Measurements from ENCODE around the gene RXRA. TPM values are rescaled to one million over a fixed set of nuclear protein-coding genes. Genes with fewer than 3 reads are reported as not detected.

The RXRA gene
- total and polyA plus RNA-seq, 2 of the 13 experiments (the other 11 are each of a cell fraction or from before 2014, with no cell fraction given) = 18.9 to 29.2 TPM

DNA sequence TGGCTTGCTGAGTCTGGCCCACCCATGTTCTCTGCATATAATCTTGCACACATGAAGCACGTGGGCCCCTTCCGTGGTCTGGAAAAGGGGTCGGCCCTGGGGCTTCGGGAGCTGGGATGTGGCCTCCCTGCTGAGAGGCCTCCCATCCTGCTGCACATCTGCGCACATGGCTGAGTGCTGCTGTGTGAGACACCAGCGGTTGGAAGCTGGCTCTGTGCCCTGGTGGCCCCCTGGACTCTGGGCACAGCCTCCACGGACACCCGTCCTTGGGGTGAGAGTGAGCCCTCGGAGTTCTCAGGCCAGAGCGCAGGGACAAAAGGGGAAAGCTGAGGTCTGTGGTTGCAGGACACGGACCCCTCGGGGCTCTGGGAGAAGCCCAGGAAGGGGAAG, 115.8 kb downstream of the RXRA start (continued):
- TF ChIP-seq, protein P1, sequence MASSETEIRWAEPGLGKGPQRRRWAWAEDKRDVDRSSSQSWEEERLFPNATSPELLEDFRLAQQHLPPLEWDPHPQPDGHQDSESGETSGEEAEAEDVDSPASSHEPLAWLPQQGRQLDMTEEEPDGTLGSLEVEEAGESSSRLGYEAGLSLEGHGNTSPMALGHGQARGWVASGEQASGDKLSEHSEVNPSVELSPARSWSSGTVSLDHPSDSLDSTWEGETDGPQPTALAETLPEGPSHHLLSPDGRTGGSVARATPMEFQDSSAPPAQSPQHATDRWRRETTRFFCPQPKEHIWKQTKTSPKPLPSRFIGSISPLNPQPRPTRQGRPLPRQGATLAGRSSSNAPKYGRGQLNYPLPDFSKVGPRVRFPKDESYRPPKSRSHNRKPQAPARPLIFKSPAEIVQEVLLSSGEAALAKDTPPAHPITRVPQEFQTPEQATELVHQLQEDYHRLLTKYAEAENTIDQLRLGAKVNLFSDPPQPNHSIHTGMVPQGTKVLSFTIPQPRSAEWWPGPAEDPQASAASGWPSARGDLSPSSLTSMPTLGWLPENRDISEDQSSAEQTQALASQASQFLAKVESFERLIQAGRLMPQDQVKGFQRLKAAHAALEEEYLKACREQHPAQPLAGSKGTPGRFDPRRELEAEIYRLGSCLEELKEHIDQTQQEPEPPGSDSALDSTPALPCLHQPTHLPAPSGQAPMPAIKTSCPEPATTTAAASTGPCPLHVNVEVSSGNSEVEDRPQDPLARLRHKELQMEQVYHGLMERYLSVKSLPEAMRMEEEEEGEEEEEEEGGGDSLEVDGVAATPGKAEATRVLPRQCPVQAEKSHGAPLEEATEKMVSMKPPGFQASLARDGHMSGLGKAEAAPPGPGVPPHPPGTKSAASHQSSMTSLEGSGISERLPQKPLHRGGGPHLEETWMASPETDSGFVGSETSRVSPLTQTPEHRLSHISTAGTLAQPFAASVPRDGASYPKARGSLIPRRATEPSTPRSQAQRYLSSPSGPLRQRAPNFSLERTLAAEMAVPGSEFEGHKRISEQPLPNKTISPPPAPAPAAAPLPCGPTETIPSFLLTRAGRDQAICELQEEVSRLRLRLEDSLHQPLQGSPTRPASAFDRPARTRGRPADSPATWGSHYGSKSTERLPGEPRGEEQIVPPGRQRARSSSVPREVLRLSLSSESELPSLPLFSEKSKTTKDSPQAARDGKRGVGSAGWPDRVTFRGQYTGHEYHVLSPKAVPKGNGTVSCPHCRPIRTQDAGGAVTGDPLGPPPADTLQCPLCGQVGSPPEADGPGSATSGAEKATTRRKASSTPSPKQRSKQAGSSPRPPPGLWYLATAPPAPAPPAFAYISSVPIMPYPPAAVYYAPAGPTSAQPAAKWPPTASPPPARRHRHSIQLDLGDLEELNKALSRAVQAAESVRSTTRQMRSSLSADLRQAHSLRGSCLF (CRISPR knock-in tag; IDR thresholded peaks at IDR 0.05; ENCODE audit: borderline replicate concordance) = no peak
- TF ChIP-seq AGO1 (IDR thresholded peaks at IDR 0.05; ENCODE audit: low read depth, low read length, poor library complexity, severe bottlenecking) = peak; percentile 58

DNA sequence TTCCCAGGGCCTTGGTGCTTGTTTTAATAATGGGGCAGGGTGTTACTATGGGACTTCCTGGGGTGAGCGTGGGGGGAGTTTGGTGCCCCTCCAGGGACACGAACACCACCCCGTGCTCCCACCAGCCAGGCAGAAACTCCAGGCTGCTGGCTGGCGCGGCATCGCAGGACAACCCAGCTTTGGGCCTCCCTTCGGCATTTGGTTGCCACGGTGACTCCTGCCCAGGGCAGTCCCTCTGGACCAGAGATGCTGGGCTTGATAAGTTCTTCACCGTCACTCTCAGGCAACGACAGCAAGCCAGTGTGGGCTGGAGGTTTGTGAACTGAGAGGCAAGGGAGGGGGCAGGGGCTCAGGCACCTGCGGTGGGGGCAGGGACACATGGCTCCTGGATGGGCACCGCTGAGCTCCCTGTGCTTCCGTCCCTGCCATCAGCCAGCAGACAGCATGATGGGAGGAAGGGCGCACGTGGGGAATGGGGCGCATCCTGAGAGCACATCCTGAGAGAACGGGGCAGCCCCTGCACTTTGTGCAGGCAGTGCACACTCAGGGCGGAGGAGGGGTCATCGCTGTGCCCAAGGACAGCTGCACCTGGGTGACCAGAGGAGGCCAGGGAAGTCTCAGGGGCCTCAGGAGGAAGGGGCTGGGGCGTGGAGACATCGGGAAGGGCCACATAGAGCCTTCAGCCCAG, 116.4 kb downstream of the RXRA start:
- peaks cover 61% of the 10 kb centered on the region for H3K4me1 ChIP-seq (ENCODE audit: insufficient read depth, low read length)
- in situ Hi-C loops (cut with HindIII; ENCODE audit: extremely low pct_ligation_motif_present, low pct_unique_long_range_greater_than_20kb) = loop anchor here (5.0 kb wide), 1 partner anchor 275 kb away; no protein-coding TSS in a partner anchor
- ATAC-seq = peak; percentile 3

More for the DNA sequence above, 116.4 kb downstream of the RXRA start:
- no peak overlapping the region for H3K9ac ChIP-seq (ENCODE audit: insufficient read depth, low read depth, low read length)
- no peak overlapping the region; a peak in 1 of 6 replicates for H3K4me3 ChIP-seq (replicated peaks in 1 of 3; ENCODE audit: insufficient read depth in 1 of 3, low read depth in 2 of 3, low read length in 3 of 3)
- WGBS (ENCODE audit: low lambda C conversion rate) = 2% methylated on average over 9 of the region's 21 CpGs
- no TSS peak for BruUV-seq (replicated peaks)
- H3K27ac ChIP-seq (ENCODE audit: extremely low read length, insufficient read depth, low read length) = no peak overlapping the region
- intact Hi-C loops (cut with micrococcal nuclease; ENCODE audit: unreplicated experiment) = loop anchor here (1.0 to 10.0 kb wide), 2 partner anchors 272 to 1448 kb away; no protein-coding TSS in a partner anchor
- no peak overlapping the region for H2AFZ ChIP-seq (ENCODE audit: low read length)
- TF ChIP-seq ZNF556 (CRISPR knock-in tag; IDR thresholded peaks at IDR 0.05; ENCODE audit: borderline replicate concordance) = 0 out of 2 replicates have a peak, but pooled peaks have one; percentile 12
- TF ChIP-seq, protein P2, sequence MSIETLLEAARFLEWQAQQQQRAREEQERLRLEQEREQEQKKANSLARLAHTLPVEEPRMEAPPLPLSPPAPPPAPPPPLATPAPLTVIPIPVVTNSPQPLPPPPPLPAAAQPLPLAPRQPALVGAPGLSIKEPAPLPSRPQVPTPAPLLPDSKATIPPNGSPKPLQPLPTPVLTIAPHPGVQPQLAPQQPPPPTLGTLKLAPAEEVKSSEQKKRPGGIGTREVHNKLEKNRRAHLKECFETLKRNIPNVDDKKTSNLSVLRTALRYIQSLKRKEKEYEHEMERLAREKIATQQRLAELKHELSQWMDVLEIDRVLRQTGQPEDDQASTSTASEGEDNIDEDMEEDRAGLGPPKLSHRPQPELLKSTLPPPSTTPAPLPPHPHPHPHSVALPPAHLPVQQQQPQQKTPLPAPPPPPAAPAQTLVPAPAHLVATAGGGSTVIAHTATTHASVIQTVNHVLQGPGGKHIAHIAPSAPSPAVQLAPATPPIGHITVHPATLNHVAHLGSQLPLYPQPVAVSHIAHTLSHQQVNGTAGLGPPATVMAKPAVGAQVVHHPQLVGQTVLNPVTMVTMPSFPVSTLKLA (IDR thresholded peaks at IDR 0.05) = peak; percentile 29; the same call in 1 of the 2 replicates
- TF ChIP-seq ZNF569 (CRISPR knock-in tag; IDR thresholded peaks at IDR 0.05; ENCODE audit: borderline replicate concordance) = no peak
- TF ChIP-seq XRCC5 (optimal IDR thresholded peaks at IDR 0.05; ENCODE audit: low read length) = no peak
- TF ChIP-seq CHCHD3 (CRISPR knock-in tag; IDR thresholded peaks at IDR 0.05) = no peak
- TF ChIP-seq SNAPC2 (CRISPR knock-in tag; IDR thresholded peaks at IDR 0.05) = 0 out of 2 replicates have a peak, but pooled peaks have one; percentile 20
- no peak for TF ChIP-seq SRSF9 (IDR thresholded peaks at IDR 0.05; ENCODE audit: borderline replicate concordance, insufficient read depth, low read depth, low read length, poor library complexity, severe bottlenecking)
- TF ChIP-seq HCFC1 (IDR thresholded peaks at IDR 0.05; ENCODE audit: low read depth, low read length) = no peak
- TF ChIP-seq, protein P3, sequence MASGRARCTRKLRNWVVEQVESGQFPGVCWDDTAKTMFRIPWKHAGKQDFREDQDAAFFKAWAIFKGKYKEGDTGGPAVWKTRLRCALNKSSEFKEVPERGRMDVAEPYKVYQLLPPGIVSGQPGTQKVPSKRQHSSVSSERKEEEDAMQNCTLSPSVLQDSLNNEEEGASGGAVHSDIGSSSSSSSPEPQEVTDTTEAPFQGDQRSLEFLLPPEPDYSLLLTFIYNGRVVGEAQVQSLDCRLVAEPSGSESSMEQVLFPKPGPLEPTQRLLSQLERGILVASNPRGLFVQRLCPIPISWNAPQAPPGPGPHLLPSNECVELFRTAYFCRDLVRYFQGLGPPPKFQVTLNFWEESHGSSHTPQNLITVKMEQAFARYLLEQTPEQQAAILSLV (CRISPR knock-in tag; IDR thresholded peaks at IDR 0.05; ENCODE audit: borderline replicate concordance) = 0 out of 2 replicates have a peak, but pooled peaks have one; percentile 37
- TF ChIP-seq MTA1 (CRISPR knock-in tag; IDR thresholded peaks at IDR 0.05; ENCODE audit: borderline replicate concordance) = 0 out of 2 replicates have a peak, but pooled peaks have one; percentile 18
- no peak for TF ChIP-seq ZNF44 (CRISPR knock-in tag; IDR thresholded peaks at IDR 0.05)
- no peaks in the 10 kb centered on the region for H3K9me3 ChIP-seq (ENCODE audit: low read length)
- peak overlapping the region; percentile 33; the same call in 1 of the 2 replicates for H3K4me2 ChIP-seq (ENCODE audit: low read depth, low read length)
- FAIRE-seq (no peak), DNase-seq (ENCODE audit: low spot score) (no peak)
- no peaks in the 10 kb centered on the region for H3K79me2 ChIP-seq (ENCODE audit: insufficient read depth, low read length)
- H3K36me3 ChIP-seq (replicated peaks in 1 of 2; ENCODE audit: control insufficient read depth in 1 of 2, insufficient read depth in 2 of 2, low read length in 2 of 2) = no peaks in the 10 kb centered on the region
- H4K20me1 ChIP-seq (ENCODE audit: insufficient read depth, low read length) = no peaks in the 10 kb centered on the region
- peaks cover 0 to 17% of the 10 kb centered on the region in 2 experiments; a peak in 2 of 5 replicates for H3K27me3 ChIP-seq (ENCODE audit: control insufficient read depth in 1 of 2, insufficient read depth in 2 of 2, low read length in 2 of 2)
- POLR2A ChIA-PET = interaction anchor here (1.1 to 1.8 kb wide), 2 partner anchors 114 to 273 kb away, joined by 3 to 4 read pairs; no protein-coding TSS in a partner anchor
- CTCF ChIA-PET (ENCODE audit: low intra/inter-chr PET ratio, low total read pairs) = interaction anchor here (1.0 to 2.6 kb wide), 3 partner anchors 43 to 272 kb away, joined by 3 to 26 read pairs (median 4); no protein-coding TSS in a partner anchor
